AG04449 (cell line): ENCODE data around the gene DLGAP1.

ENCODE experiments used
- CTCF ChIA-PET: fragments of 350-600 bp; formaldehyde crosslinking; extraction: SDS; loops from one replicate; lab custom pipeline; 2021; ENCODE audit warnings: antibody characterized with exemption; lab: Yijun Ruan, JAX
- POLR2A ChIA-PET: fragments of 400-600, 350-600 bp; formaldehyde crosslinking; extraction: SDS; loops from one replicate; lab custom pipeline; 2020; ENCODE audit warnings: antibody characterized with exemption, inconsistent platforms; lab: Yijun Ruan, JAX
- DNase-seq: peaks from one replicate; pipeline ENCODE4 v3.0.0-alpha.2; 2010; ENCODE audit warnings: low read depth, low spot score
- H3K4me3 ChIP-seq: 2 replicates; pipeline ENCODE4 v1.5.1; 2011; ENCODE audit warnings: low read depth, mild to moderate bottlenecking, control low read depth, low read length
- CTCF ChIP-seq: IDR thresholded peaks from one replicate; pipeline ENCODE4 v1.5.1; 2011; ENCODE audit warnings: mild to moderate bottlenecking, moderate library complexity, low read length, control low read depth, inconsistent platforms; ENCODE audit not compliant: insufficient read depth; ENCODE audit errors: missing control alignments

DLGAP1 gene

GRCh38 chr18:3821524-3821923 lies 633.6 kb downstream of the DLGAP1 start:
- POLR2A ChIA-PET, result no interaction called here
- no peak overlapping the region for H3K4me3 ChIP-seq
- no peak for DNase-seq
- no peak for TF ChIP-seq CTCF
- CTCF ChIA-PET, result no interaction called here

GRCh38 chr18:3819961-3820360 lies 635.1 kb downstream of the DLGAP1 start:
- POLR2A ChIA-PET, result no interaction called here
- no peak for DNase-seq
- CTCF ChIA-PET, result no interaction called here
- no peak overlapping the region for H3K4me3 ChIP-seq
- no peak for TF ChIP-seq CTCF

- ChIA-PET CTCF (interaction anchor here (0.8 to 2.2 kb wide), 3 partner anchors 45 to 179 kb away, joined by 3 to 7 read pairs (median 6); no protein-coding TSS in a partner anchor), POLR2A (no interaction called here)
- no peak overlapping the region for H3K4me3 ChIP-seq
- DNase-seq, result peak; percentile 97
- no peak for TF ChIP-seq CTCF
Observed at GRCh38 chr18:3816610-3817363, 638.3 kb downstream of the DLGAP1 start.

GRCh38 chr18:3815991-3816390 lies 639.1 kb downstream of the DLGAP1 start:
- no peak overlapping the region for H3K4me3 ChIP-seq
- ChIA-PET POLR2A (no interaction called here), CTCF (interaction anchor here (2.2 kb wide), 2 partner anchors 44 to 179 kb away, joined by 6 to 7 read pairs; no protein-coding TSS in a partner anchor)
- no peak for TF ChIP-seq CTCF
- no peak for DNase-seq

GRCh38 chr18:3814816-3815215 lies 640.3 kb downstream of the DLGAP1 start:
- no peak overlapping the region for H3K4me3 ChIP-seq
- TF ChIP-seq CTCF, result no peak
- ChIA-PET CTCF (interaction anchor here (1.4 to 2.2 kb wide), 2 partner anchors 43 to 180 kb away, joined by 4 to 7 read pairs; no protein-coding TSS in a partner anchor), POLR2A (interaction anchor here (0.8 kb wide), 1 partner anchor 21 kb away, joined by 4 read pairs; no protein-coding TSS in a partner anchor)
- DNase-seq, result peak; percentile 29

- no peak for DNase-seq
- ChIA-PET CTCF (no interaction called here), POLR2A (no interaction called here)
- H3K4me3 ChIP-seq, result no peak overlapping the region
- TF ChIP-seq CTCF, result no peak
Observed at GRCh38 chr18:3810296-3810695, 644.8 kb downstream of the DLGAP1 start.
